ENCODE data around the gene NPY. TPM values are rescaled to one million over a fixed set of nuclear protein-coding genes. Genes with fewer than 3 reads are reported as not detected.
"Not testable (repeated sequence)": the region's sequence is repeated elsewhere in the genome, so short reads cannot be mapped to it uniquely, and the experiment has no call there.

The NPY gene
- polyA plus RNA-seq (2013, experiment 1 of 4) = 18.0 TPM
- polyA plus RNA-seq (2013, experiment 2 of 4) = 12.7 TPM
- 11.6 TPM for polyA plus RNA-seq (2013, experiment 3 of 4)
- 9.8 TPM for polyA plus RNA-seq (2013, experiment 4 of 4)

- no peaks in the 10 kb centered on the region for H3K36me3 ChIP-seq (ENCODE audit: control insufficient read depth, insufficient read depth, low read length)
- peaks cover 62% of the 10 kb centered on the region for H3K27me3 ChIP-seq (ENCODE audit: control insufficient read depth, insufficient read depth, low read length, poor library complexity, severe bottlenecking)
- H3K4me1 ChIP-seq (ENCODE audit: control insufficient read depth, insufficient read depth, low read length) = no peaks in the 10 kb centered on the region
- H3K9me3 ChIP-seq (ENCODE audit: control insufficient read depth, low read length) = no peaks in the 10 kb centered on the region
- H3K4me3 ChIP-seq (ENCODE audit: insufficient read depth, low read depth, low read length) = peak within 1 kb of the TSS; percentile 28
- 35 to 41% methylated on average over 73 of the region's 73 CpGs for WGBS, 2 experiments
- no peak within 1 kb of the TSS for H3K27ac ChIP-seq (ENCODE audit: insufficient read depth, low read depth, low read length, poor library complexity, severe bottlenecking)
Measured at GRCh38 chr7:24283897-24284698, at the start of gene NPY. NPY (plus strand) TSS chr7:24284190; CDS start chr7:24285241, 1,051 bp downstream.

- Histone ChIP-seq H3K27ac (ENCODE audit: insufficient read depth, low read depth, low read length, poor library complexity, severe bottlenecking) (no peak overlapping the region), H3K27me3 (ENCODE audit: control insufficient read depth, insufficient read depth, low read length, poor library complexity, severe bottlenecking) (no peaks in the 10 kb centered on the region), H3K9me3 (ENCODE audit: control insufficient read depth, low read length) (no peaks in the 10 kb centered on the region), H3K36me3 (ENCODE audit: control insufficient read depth, insufficient read depth, low read length) (no peaks in the 10 kb centered on the region), H3K4me3 (ENCODE audit: insufficient read depth, low read depth, low read length) (no peak overlapping the region), H3K4me1 (ENCODE audit: control insufficient read depth, insufficient read depth, low read length) (no peaks in the 10 kb centered on the region)
Measured at GRCh38 chr7:24239260-24239659, 44.7 kb upstream of the NPY start.

GRCh38 chr7:24241206-24241605 is 42.8 kb upstream of the NPY start:
- 90 to 94% methylated on average over 5 of the region's 5 CpGs for WGBS, 2 experiments

GRCh38 chr7:24244554-24244953 is 39.4 kb upstream of the NPY start:
- no peaks in the 10 kb centered on the region for H3K36me3 ChIP-seq (ENCODE audit: control insufficient read depth, insufficient read depth, low read length)
- H3K27ac ChIP-seq (ENCODE audit: insufficient read depth, low read depth, low read length, poor library complexity, severe bottlenecking) = no peak overlapping the region
- no peaks in the 10 kb centered on the region for H3K27me3 ChIP-seq (ENCODE audit: control insufficient read depth, insufficient read depth, low read length, poor library complexity, severe bottlenecking)
- no peaks in the 10 kb centered on the region for H3K9me3 ChIP-seq (ENCODE audit: control insufficient read depth, low read length)
- no peaks in the 10 kb centered on the region for H3K4me1 ChIP-seq (ENCODE audit: control insufficient read depth, insufficient read depth, low read length)
- no peak overlapping the region for H3K4me3 ChIP-seq (ENCODE audit: insufficient read depth, low read depth, low read length)
- 93 to 94% methylated on average over 2 of the region's 2 CpGs for WGBS, 2 experiments

More at GRCh38 chr7:24241206-24241605, 42.8 kb upstream of the NPY start:
- H3K36me3 ChIP-seq (ENCODE audit: control insufficient read depth, insufficient read depth, low read length) = no peaks in the 10 kb centered on the region
- no peaks in the 10 kb centered on the region for H3K4me1 ChIP-seq (ENCODE audit: control insufficient read depth, insufficient read depth, low read length)
- no peak overlapping the region for H3K4me3 ChIP-seq (ENCODE audit: insufficient read depth, low read depth, low read length)
- H3K9me3 ChIP-seq (ENCODE audit: control insufficient read depth, low read length) = no peaks in the 10 kb centered on the region
- H3K27ac ChIP-seq (ENCODE audit: insufficient read depth, low read depth, low read length, poor library complexity, severe bottlenecking) = no peak overlapping the region
- no peaks in the 10 kb centered on the region for H3K27me3 ChIP-seq (ENCODE audit: control insufficient read depth, insufficient read depth, low read length, poor library complexity, severe bottlenecking)

- H3K36me3 ChIP-seq (ENCODE audit: control insufficient read depth, insufficient read depth, low read length) = no peaks in the 10 kb centered on the region
- H3K27me3 ChIP-seq (ENCODE audit: control insufficient read depth, insufficient read depth, low read length, poor library complexity, severe bottlenecking) = no peaks in the 10 kb centered on the region
- H3K9me3 ChIP-seq (ENCODE audit: control insufficient read depth, low read length) = no peaks in the 10 kb centered on the region
- no peak overlapping the region for H3K27ac ChIP-seq (ENCODE audit: insufficient read depth, low read depth, low read length, poor library complexity, severe bottlenecking)
- no peak overlapping the region for H3K4me3 ChIP-seq (ENCODE audit: insufficient read depth, low read depth, low read length)
- no peaks in the 10 kb centered on the region for H3K4me1 ChIP-seq (ENCODE audit: control insufficient read depth, insufficient read depth, low read length)
Measured at GRCh38 chr7:24245362-24245761, 38.6 kb upstream of the NPY start.

GRCh38 chr7:24249266-24249665 is 34.7 kb upstream of the NPY start:
- Histone ChIP-seq H3K36me3 (ENCODE audit: control insufficient read depth, insufficient read depth, low read length) (no peaks in the 10 kb centered on the region), H3K4me3 (ENCODE audit: insufficient read depth, low read depth, low read length) (no peak overlapping the region), H3K4me1 (ENCODE audit: control insufficient read depth, insufficient read depth, low read length) (no peaks in the 10 kb centered on the region), H3K27me3 (ENCODE audit: control insufficient read depth, insufficient read depth, low read length, poor library complexity, severe bottlenecking) (no peaks in the 10 kb centered on the region), H3K9me3 (ENCODE audit: control insufficient read depth, low read length) (no peaks in the 10 kb centered on the region), H3K27ac (ENCODE audit: insufficient read depth, low read depth, low read length, poor library complexity, severe bottlenecking) (no peak overlapping the region)
- 92 to 93% methylated on average over 7 of the region's 7 CpGs for WGBS, 2 experiments

GRCh38 chr7:24251568-24251967 is 32.4 kb upstream of the NPY start:
- Histone ChIP-seq H3K27me3 (ENCODE audit: control insufficient read depth, insufficient read depth, low read length, poor library complexity, severe bottlenecking) (no peaks in the 10 kb centered on the region), H3K4me1 (ENCODE audit: control insufficient read depth, insufficient read depth, low read length) (no peaks in the 10 kb centered on the region), H3K4me3 (ENCODE audit: insufficient read depth, low read depth, low read length) (no peak overlapping the region), H3K36me3 (ENCODE audit: control insufficient read depth, insufficient read depth, low read length) (no peaks in the 10 kb centered on the region), H3K9me3 (ENCODE audit: control insufficient read depth, low read length) (no peaks in the 10 kb centered on the region), H3K27ac (ENCODE audit: insufficient read depth, low read depth, low read length, poor library complexity, severe bottlenecking) (no peak overlapping the region)
- WGBS, 2 experiments = 93 to 100% methylated on average over 1 of the region's 2 CpGs

GRCh38 chr7:24255139-24255538 is 28.9 kb upstream of the NPY start:
- Histone ChIP-seq H3K4me3 (ENCODE audit: insufficient read depth, low read depth, low read length) (no peak overlapping the region), H3K27ac (ENCODE audit: insufficient read depth, low read depth, low read length, poor library complexity, severe bottlenecking) (no peak overlapping the region), H3K4me1 (ENCODE audit: control insufficient read depth, insufficient read depth, low read length) (no peaks in the 10 kb centered on the region), H3K36me3 (ENCODE audit: control insufficient read depth, insufficient read depth, low read length) (no peaks in the 10 kb centered on the region), H3K27me3 (ENCODE audit: control insufficient read depth, insufficient read depth, low read length, poor library complexity, severe bottlenecking) (no peaks in the 10 kb centered on the region), H3K9me3 (ENCODE audit: control insufficient read depth, low read length) (no peaks in the 10 kb centered on the region)
- WGBS, 2 experiments = 95% methylated on average over 6 of the region's 6 CpGs

GRCh38 chr7:24258324-24258723 is 25.7 kb upstream of the NPY start:
- H3K36me3 ChIP-seq (ENCODE audit: control insufficient read depth, insufficient read depth, low read length); H3K4me1 ChIP-seq (ENCODE audit: control insufficient read depth, insufficient read depth, low read length); H3K9me3 ChIP-seq (ENCODE audit: control insufficient read depth, low read length); H3K27me3 ChIP-seq (ENCODE audit: control insufficient read depth, insufficient read depth, low read length, poor library complexity, severe bottlenecking); H3K4me3 ChIP-seq (ENCODE audit: insufficient read depth, low read depth, low read length); H3K27ac ChIP-seq (ENCODE audit: insufficient read depth, low read depth, low read length, poor library complexity, severe bottlenecking): not testable (repeated sequence)
- WGBS, 2 experiments = 81 to 93% methylated on average over 1 of the region's 1 CpG

GRCh38 chr7:24271938-24272337 is 12.1 kb upstream of the NPY start:
- no peak overlapping the region for H3K4me3 ChIP-seq (ENCODE audit: insufficient read depth, low read depth, low read length)
- H3K27ac ChIP-seq (ENCODE audit: insufficient read depth, low read depth, low read length, poor library complexity, severe bottlenecking) = no peak overlapping the region
- H3K9me3 ChIP-seq (ENCODE audit: control insufficient read depth, low read length) = no peaks in the 10 kb centered on the region
- no peaks in the 10 kb centered on the region for H3K36me3 ChIP-seq (ENCODE audit: control insufficient read depth, insufficient read depth, low read length)
- 41 to 63% methylated on average over 3 to 4 of the region's 4 CpGs for WGBS, 2 experiments
- H3K27me3 ChIP-seq (ENCODE audit: control insufficient read depth, insufficient read depth, low read length, poor library complexity, severe bottlenecking) = no peaks in the 10 kb centered on the region
- no peaks in the 10 kb centered on the region for H3K4me1 ChIP-seq (ENCODE audit: control insufficient read depth, insufficient read depth, low read length)

Measured in ectodermal cell (in vitro differentiated cells).